Progenitor cell of endocrine pancreas (in vitro differentiated cells): ENCODE results near the gene ZBTB17. TPM values are rescaled to one million over a fixed set of nuclear protein-coding genes. Genes with fewer than 3 reads are reported as not detected.

Experiments
- DNase-seq: peaks from one replicate; pipeline ENCODE4 v3.0.0; 2021; ENCODE audit warnings: low spot score; ENCODE audit not compliant: unreplicated experiment
- H3K27ac Mint-ChIP-seq: 2 replicates; pipeline ENCODE4 v1.8.0; 2021; ENCODE audit warnings: mild to moderate bottlenecking, moderate library complexity, mixed read lengths
- H3K27me3 Mint-ChIP-seq: 2 replicates; pipeline ENCODE4 v1.8.0; 2021; ENCODE audit warnings: mixed read lengths
- H3K36me3 Mint-ChIP-seq: 2 replicates; pipeline ENCODE4 v1.8.0; 2022; ENCODE audit warnings: mixed read lengths; ENCODE audit not compliant: insufficient read depth
- H3K4me1 Mint-ChIP-seq: 2 replicates; pipeline ENCODE4 v1.8.0; 2021; ENCODE audit warnings: low read depth, mixed read lengths
- H3K4me3 Mint-ChIP-seq: 2 replicates; pipeline ENCODE4 v1.8.0; 2021; ENCODE audit warnings: low read depth, mild to moderate bottlenecking, moderate library complexity, mixed read lengths
- H3K9me3 Mint-ChIP-seq: 2 replicates; pipeline ENCODE4 v1.8.0; 2021; ENCODE audit warnings: low read depth, mixed read lengths
- CTCF ChIP-seq: fragments of 200-600 bp; sonication (generic); IDR thresholded peaks from one replicate; pipeline ENCODE4 v1.5.0; 2021; ENCODE audit warnings: antibody characterized with exemption, mild to moderate bottlenecking; ENCODE audit not compliant: unreplicated experiment
- total RNA-seq: library from RNA; stranded (reverse); gene quantifications from 2 replicates; pipeline ENCODE4 v1.2.1, GENCODE V29; 2021

ZBTB17 gene
- total RNA-seq, 1 donor from 2014 or later, result 57.7 TPM

- no peak overlapping the region for H3K4me3 Mint-ChIP-seq
- peaks cover 5% of the 10 kb centered on the region for H3K36me3 Mint-ChIP-seq
- H3K9me3 Mint-ChIP-seq, result no peaks in the 10 kb centered on the region
- no peaks in the 10 kb centered on the region for H3K27me3 Mint-ChIP-seq
- H3K27ac Mint-ChIP-seq, result no peak overlapping the region
- peaks cover 19% of the 10 kb centered on the region for H3K4me1 Mint-ChIP-seq
- DNase-seq, result no peak
- no peak for TF ChIP-seq CTCF
These were observed 20.3 kb downstream of the ZBTB17 start for GRCh38 chr1:15955552-15955951.

GRCh38 chr1:15954316-15954715 lies 21.6 kb downstream of the ZBTB17 start:
- H3K36me3 Mint-ChIP-seq, result peaks cover 5% of the 10 kb centered on the region
- no peak overlapping the region for H3K4me3 Mint-ChIP-seq
- H3K27me3 Mint-ChIP-seq, result no peaks in the 10 kb centered on the region
- no peak for DNase-seq
- no peaks in the 10 kb centered on the region for H3K9me3 Mint-ChIP-seq
- TF ChIP-seq CTCF, result no peak
- H3K27ac Mint-ChIP-seq, result no peak overlapping the region
- H3K4me1 Mint-ChIP-seq, result peaks cover 21% of the 10 kb centered on the region

- Mint-ChIP-seq H3K4me1 (peaks cover 23% of the 10 kb centered on the region), H3K27ac (no peak overlapping the region), H3K9me3 (no peaks in the 10 kb centered on the region), H3K27me3 (no peaks in the 10 kb centered on the region), H3K4me3 (no peak overlapping the region), H3K36me3 (peaks cover 7% of the 10 kb centered on the region)
- no peak for DNase-seq
- TF ChIP-seq CTCF, result no peak
These were observed 22.1 kb downstream of the ZBTB17 start for GRCh38 chr1:15953791-15954241.

- Mint-ChIP-seq H3K36me3 (peaks cover 7% of the 10 kb centered on the region), H3K4me1 (peaks cover 20% of the 10 kb centered on the region), H3K4me3 (no peak overlapping the region), H3K9me3 (no peaks in the 10 kb centered on the region), H3K27ac (no peak overlapping the region), H3K27me3 (no peaks in the 10 kb centered on the region)
- TF ChIP-seq CTCF, result no peak
- no peak for DNase-seq
These were observed 22.6 kb downstream of the ZBTB17 start for GRCh38 chr1:15953294-15953771.

GRCh38 chr1:15952317-15953258 lies 23.3 kb downstream of the ZBTB17 start:
- peaks cover 8% of the 10 kb centered on the region for H3K36me3 Mint-ChIP-seq
- no peak for TF ChIP-seq CTCF
- no peak overlapping the region for H3K27ac Mint-ChIP-seq
- no peaks in the 10 kb centered on the region for H3K27me3 Mint-ChIP-seq
- no peak overlapping the region for H3K4me3 Mint-ChIP-seq
- no peak for DNase-seq
- no peaks in the 10 kb centered on the region for H3K9me3 Mint-ChIP-seq
- H3K4me1 Mint-ChIP-seq, result peaks cover 16% of the 10 kb centered on the region
